SK-N-SH treated with all-trans-retinoic acid at 6 μM for 48 hours (cell line): ENCODE results near the gene ARID3B.

ENCODE experiments used
- ATAC-seq: fragments of 200-7000 bp; cut with Tn5 transposase; 3 replicates; pipeline ENCODE4 v1.9.1; 2020; ENCODE audit warnings: mild to moderate bottlenecking, moderate library complexity
- ARNTL ChIP-seq: fragments of 450-650 bp; formaldehyde crosslinking; IDR thresholded peaks from 2 replicates; pipeline ENCODE4 v1.5.0; 2020; ENCODE audit warnings: low read depth, mild to moderate bottlenecking, moderate library complexity, borderline replicate concordance
- BACH2 ChIP-seq: fragments of 250-450 bp; sonication (Bioruptor Pico); IDR thresholded peaks from 2 replicates; pipeline ENCODE4 v1.9.0; 2021; ENCODE audit warnings: mild to moderate bottlenecking, borderline replicate concordance
- CSDC2 ChIP-seq: fragments of 250-450 bp; sonication (Bioruptor Pico); IDR thresholded peaks from 2 replicates; pipeline ENCODE4 v1.5.0; 2020; ENCODE audit warnings: mild to moderate bottlenecking, moderate library complexity
- ESRRG ChIP-seq: fragments of 250-450 bp; sonication (Bioruptor Pico); IDR thresholded peaks from 2 replicates; pipeline ENCODE4 v1.6.1; 2021; ENCODE audit warnings: mild to moderate bottlenecking
- GLIS3 ChIP-seq: fragments of 250-450 bp; sonication (Bioruptor Pico); IDR thresholded peaks from 2 replicates; pipeline ENCODE4 v1.5.0; 2020; ENCODE audit warnings: mild to moderate bottlenecking, moderate library complexity
- ISL1 ChIP-seq: fragments of 250-450 bp; sonication (Bioruptor Pico); IDR thresholded peaks from 2 replicates; pipeline ENCODE4 v2.1.2; 2022; ENCODE audit warnings: mild to moderate bottlenecking, moderate library complexity
- OSR1 ChIP-seq: fragments of 250-450 bp; sonication (Bioruptor Pico); IDR thresholded peaks from 2 replicates; pipeline ENCODE4 v1.8.0; 2022; ENCODE audit warnings: moderate library complexity, mild to moderate bottlenecking, inconsistent platforms
- PPARA ChIP-seq: fragments of 250-450 bp; sonication (Bioruptor Pico); IDR thresholded peaks from 2 replicates; pipeline ENCODE4 v1.5.0; 2020; ENCODE audit warnings: mild to moderate bottlenecking, borderline replicate concordance
- RARB ChIP-seq: fragments of 250-450 bp; sonication (Bioruptor Pico); IDR thresholded peaks from 2 replicates; pipeline ENCODE4 v1.8.0; 2021; ENCODE audit warnings: mild to moderate bottlenecking, moderate library complexity
- SNAI2 ChIP-seq: fragments of 250-450 bp; sonication (Bioruptor Pico); IDR thresholded peaks from 2 replicates; pipeline ENCODE4 v1.5.0; 2020; ENCODE audit warnings: mild to moderate bottlenecking, moderate library complexity
- ZC3H10 ChIP-seq: fragments of 250-450 bp; sonication (Bioruptor Pico); IDR thresholded peaks from 2 replicates; pipeline ENCODE4 v1.5.1; 2021; ENCODE audit warnings: mild to moderate bottlenecking, moderate library complexity
- ZFP3 ChIP-seq: fragments of 250-450 bp; sonication (Bioruptor Pico); IDR thresholded peaks from 2 replicates; pipeline ENCODE4 v1.5.0; 2020; ENCODE audit warnings: mild to moderate bottlenecking, moderate library complexity
- ZNF565 ChIP-seq: fragments of 450-650 bp; formaldehyde crosslinking; conservative IDR thresholded peaks from 2 replicates; pipeline ENCODE4 v1.5.0; 2020; ENCODE audit warnings: low read depth, mild to moderate bottlenecking, moderate library complexity
- ZNF70 ChIP-seq: fragments of 450-650 bp; formaldehyde crosslinking; IDR thresholded peaks from 2 replicates; pipeline ENCODE4 v1.5.0; 2020; ENCODE audit warnings: mild to moderate bottlenecking, moderate library complexity
- ZNF8 ChIP-seq: fragments of 450-650 bp; formaldehyde crosslinking; IDR thresholded peaks from 2 replicates; pipeline ENCODE4 v1.5.0; 2020; ENCODE audit warnings: mild to moderate bottlenecking, moderate library complexity
- TF ChIP-seq, protein P1 (sequence below): fragments of 250-450 bp; sonication (Bioruptor Pico); IDR thresholded peaks from 2 replicates; pipeline ENCODE4 v1.8.0; 2020; ENCODE audit warnings: mild to moderate bottlenecking, moderate library complexity, borderline replicate concordance
- TF ChIP-seq, protein P2 (sequence below): fragments of 250-450 bp; sonication (Bioruptor Pico); IDR thresholded peaks from 2 replicates; pipeline ENCODE4 v1.5.0; 2020; ENCODE audit warnings: mild to moderate bottlenecking, moderate library complexity
- TF ChIP-seq, protein P3 (sequence below): fragments of 250-450 bp; sonication (Bioruptor Pico); IDR thresholded peaks from 2 replicates; pipeline ENCODE4 v1.5.1; 2020; ENCODE audit warnings: low read depth, mild to moderate bottlenecking, moderate library complexity
- TF ChIP-seq, protein P4 (sequence below): fragments of 250-450 bp; sonication (Bioruptor Pico); IDR thresholded peaks from 2 replicates; pipeline ENCODE4 v1.5.1; 2021; ENCODE audit warnings: mild to moderate bottlenecking, moderate library complexity
- TF ChIP-seq, protein P5 (sequence below): fragments of 250-450 bp; sonication (Bioruptor Pico); IDR thresholded peaks from 2 replicates; pipeline ENCODE4 v1.8.0; 2021; ENCODE audit warnings: low read depth, mild to moderate bottlenecking, moderate library complexity, borderline replicate concordance

ARID3B gene

DNA sequence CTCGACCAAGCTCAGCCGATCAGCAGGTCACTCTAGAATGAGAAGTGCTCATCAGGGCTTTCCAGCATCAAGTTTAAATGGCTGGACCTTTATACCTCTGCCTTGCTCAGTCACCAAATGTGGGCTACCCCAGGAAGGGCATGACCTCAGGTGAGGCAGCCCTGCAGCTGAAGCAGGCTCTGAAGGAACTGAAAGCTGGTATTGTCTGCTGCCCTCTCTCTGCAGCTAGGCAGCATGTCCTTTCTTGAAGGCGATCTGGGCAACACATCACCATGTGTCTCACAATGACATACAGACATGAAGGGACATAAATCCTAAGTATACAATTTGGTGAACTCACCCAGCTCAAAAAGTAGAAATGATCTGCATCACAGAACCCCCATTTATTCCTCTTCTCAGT is 38.7 kb upstream of the ARID3B start:
- no peak for ATAC-seq
- TF ChIP-seq ZFP3 (CRISPR knock-in tag) (no peak), ISL1 (CRISPR knock-in tag) (no peak), CSDC2 (CRISPR knock-in tag) (no peak), RARB (CRISPR knock-in tag) (no peak), ZNF70 (CRISPR knock-in tag) (no peak), ZC3H10 (no peak)
- TF ChIP-seq, protein P1, sequence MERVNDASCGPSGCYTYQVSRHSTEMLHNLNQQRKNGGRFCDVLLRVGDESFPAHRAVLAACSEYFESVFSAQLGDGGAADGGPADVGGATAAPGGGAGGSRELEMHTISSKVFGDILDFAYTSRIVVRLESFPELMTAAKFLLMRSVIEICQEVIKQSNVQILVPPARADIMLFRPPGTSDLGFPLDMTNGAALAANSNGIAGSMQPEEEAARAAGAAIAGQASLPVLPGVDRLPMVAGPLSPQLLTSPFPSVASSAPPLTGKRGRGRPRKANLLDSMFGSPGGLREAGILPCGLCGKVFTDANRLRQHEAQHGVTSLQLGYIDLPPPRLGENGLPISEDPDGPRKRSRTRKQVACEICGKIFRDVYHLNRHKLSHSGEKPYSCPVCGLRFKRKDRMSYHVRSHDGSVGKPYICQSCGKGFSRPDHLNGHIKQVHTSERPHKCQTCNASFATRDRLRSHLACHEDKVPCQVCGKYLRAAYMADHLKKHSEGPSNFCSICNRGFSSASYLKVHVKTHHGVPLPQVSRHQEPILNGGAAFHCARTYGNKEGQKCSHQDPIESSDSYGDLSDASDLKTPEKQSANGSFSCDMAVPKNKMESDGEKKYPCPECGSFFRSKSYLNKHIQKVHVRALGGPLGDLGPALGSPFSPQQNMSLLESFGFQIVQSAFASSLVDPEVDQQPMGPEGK = no peak
- TF ChIP-seq, protein P2, sequence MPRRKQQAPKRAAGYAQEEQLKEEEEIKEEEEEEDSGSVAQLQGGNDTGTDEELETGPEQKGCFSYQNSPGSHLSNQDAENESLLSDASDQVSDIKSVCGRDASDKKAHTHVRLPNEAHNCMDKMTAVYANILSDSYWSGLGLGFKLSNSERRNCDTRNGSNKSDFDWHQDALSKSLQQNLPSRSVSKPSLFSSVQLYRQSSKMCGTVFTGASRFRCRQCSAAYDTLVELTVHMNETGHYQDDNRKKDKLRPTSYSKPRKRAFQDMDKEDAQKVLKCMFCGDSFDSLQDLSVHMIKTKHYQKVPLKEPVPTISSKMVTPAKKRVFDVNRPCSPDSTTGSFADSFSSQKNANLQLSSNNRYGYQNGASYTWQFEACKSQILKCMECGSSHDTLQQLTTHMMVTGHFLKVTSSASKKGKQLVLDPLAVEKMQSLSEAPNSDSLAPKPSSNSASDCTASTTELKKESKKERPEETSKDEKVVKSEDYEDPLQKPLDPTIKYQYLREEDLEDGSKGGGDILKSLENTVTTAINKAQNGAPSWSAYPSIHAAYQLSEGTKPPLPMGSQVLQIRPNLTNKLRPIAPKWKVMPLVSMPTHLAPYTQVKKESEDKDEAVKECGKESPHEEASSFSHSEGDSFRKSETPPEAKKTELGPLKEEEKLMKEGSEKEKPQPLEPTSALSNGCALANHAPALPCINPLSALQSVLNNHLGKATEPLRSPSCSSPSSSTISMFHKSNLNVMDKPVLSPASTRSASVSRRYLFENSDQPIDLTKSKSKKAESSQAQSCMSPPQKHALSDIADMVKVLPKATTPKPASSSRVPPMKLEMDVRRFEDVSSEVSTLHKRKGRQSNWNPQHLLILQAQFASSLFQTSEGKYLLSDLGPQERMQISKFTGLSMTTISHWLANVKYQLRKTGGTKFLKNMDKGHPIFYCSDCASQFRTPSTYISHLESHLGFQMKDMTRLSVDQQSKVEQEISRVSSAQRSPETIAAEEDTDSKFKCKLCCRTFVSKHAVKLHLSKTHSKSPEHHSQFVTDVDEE (CRISPR knock-in tag) = no peak

DNA sequence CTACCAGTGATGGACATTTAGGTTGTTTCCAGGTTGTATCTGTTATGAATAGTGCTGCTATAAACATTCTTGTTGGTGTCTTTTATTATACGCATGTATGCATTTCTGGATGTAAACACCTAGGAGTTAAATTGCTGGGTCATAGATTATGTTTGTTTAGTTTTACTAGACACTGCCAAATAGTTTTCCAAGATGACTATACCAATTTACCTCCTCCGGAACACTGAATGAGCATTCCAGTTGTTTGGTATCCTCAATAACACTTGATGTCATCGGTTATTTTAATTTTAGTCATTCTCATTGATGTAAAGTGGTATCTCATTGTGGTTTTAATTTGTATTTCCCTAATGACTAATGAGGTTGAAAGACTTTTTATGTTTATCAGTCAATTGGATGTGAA is 36.6 kb upstream of the ARID3B start:
- TF ChIP-seq ZC3H10 = no peak
- TF ChIP-seq ZNF8 = no peak
- TF ChIP-seq, protein P3, sequence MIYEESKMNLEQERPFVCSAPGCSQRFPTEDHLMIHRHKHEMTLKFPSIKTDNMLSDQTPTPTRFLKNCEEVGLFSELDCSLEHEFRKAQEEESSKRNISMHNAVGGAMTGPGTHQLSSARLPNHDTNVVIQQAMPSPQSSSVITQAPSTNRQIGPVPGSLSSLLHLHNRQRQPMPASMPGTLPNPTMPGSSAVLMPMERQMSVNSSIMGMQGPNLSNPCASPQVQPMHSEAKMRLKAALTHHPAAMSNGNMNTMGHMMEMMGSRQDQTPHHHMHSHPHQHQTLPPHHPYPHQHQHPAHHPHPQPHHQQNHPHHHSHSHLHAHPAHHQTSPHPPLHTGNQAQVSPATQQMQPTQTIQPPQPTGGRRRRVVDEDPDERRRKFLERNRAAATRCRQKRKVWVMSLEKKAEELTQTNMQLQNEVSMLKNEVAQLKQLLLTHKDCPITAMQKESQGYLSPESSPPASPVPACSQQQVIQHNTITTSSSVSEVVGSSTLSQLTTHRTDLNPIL (CRISPR knock-in tag) = no peak
- no peak for TF ChIP-seq ESRRG (CRISPR knock-in tag)
- TF ChIP-seq, protein P4, sequence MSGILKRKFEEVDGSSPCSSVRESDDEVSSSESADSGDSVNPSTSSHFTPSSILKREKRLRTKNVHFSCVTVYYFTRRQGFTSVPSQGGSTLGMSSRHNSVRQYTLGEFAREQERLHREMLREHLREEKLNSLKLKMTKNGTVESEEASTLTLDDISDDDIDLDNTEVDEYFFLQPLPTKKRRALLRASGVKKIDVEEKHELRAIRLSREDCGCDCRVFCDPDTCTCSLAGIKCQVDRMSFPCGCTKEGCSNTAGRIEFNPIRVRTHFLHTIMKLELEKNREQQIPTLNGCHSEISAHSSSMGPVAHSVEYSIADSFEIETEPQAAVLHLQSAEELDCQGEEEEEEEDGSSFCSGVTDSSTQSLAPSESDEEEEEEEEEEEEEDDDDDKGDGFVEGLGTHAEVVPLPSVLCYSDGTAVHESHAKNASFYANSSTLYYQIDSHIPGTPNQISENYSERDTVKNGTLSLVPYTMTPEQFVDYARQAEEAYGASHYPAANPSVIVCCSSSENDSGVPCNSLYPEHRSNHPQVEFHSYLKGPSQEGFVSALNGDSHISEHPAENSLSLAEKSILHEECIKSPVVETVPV (CRISPR knock-in tag) = no peak
- no peak for TF ChIP-seq OSR1 (CRISPR knock-in tag)
- TF ChIP-seq RARB (CRISPR knock-in tag) = no peak
- TF ChIP-seq CSDC2 (CRISPR knock-in tag) = no peak
- TF ChIP-seq, protein P1 = no peak
- ATAC-seq = no peak

DNA sequence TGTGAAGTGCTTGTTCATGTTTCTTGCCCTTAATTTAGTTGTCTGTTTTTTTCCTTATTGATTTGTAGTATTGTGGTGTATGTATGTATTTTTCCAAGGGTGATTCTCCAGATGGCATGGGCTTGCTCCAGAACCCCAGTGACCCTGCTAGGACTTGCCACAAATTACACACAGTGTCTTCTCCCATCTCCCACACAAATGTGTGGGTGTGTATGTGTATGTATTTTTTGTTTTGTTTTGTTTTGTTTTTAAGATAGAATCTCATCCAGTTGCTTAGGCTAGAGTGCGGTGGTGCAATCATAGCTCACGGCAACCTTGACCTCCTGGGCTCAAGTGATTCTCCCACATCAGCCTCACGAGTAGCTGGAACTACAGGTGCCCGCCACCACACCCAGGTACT is 36.2 kb upstream of the ARID3B start:
- TF ChIP-seq, protein P5, sequence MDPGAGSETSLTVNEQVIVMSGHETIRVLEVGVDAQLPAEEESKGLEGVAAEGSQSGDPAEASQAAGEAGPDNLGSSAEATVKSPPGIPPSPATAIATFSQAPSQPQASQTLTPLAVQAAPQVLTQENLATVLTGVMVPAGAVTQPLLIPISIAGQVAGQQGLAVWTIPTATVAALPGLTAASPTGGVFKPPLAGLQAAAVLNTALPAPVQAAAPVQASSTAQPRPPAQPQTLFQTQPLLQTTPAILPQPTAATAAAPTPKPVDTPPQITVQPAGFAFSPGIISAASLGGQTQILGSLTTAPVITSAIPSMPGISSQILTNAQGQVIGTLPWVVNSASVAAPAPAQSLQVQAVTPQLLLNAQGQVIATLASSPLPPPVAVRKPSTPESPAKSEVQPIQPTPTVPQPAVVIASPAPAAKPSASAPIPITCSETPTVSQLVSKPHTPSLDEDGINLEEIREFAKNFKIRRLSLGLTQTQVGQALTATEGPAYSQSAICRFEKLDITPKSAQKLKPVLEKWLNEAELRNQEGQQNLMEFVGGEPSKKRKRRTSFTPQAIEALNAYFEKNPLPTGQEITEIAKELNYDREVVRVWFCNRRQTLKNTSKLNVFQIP (CRISPR knock-in tag) = no peak
- TF ChIP-seq ESRRG (CRISPR knock-in tag) (no peak), OSR1 (CRISPR knock-in tag) (no peak), ZC3H10 (no peak), ZNF70 (CRISPR knock-in tag) (no peak), ISL1 (CRISPR knock-in tag) (no peak), GLIS3 (CRISPR knock-in tag) (no peak), CSDC2 (CRISPR knock-in tag) (no peak), PPARA (CRISPR knock-in tag) (no peak), ARNTL (CRISPR knock-in tag) (no peak), ZNF8 (no peak), SNAI2 (CRISPR knock-in tag) (no peak), ZFP3 (CRISPR knock-in tag) (no peak), BACH2 (CRISPR knock-in tag) (no peak), ZNF565 (CRISPR knock-in tag) (no peak)
- TF ChIP-seq, protein P3 (CRISPR knock-in tag) = no peak
- TF ChIP-seq, protein P2 (CRISPR knock-in tag) = no peak
- no peak for ATAC-seq
